HS-5 (cell line): ENCODE results near the gene DSC2.
"Not testable (repeated sequence)": the region's sequence is repeated elsewhere in the genome, so short reads cannot be mapped to it uniquely, and the experiment has no call there.

Experiments
- DNase-seq: peaks from one replicate; pipeline ENCODE4 v3.0.0-alpha.2; 2012; ENCODE audit warnings: low read depth

DSC2 gene

GRCh38 chr18:31102025-31102684, at the start of gene DSC2:
Gene DSC2 (minus strand): TSS chr18:31102421. CDS start chr18:31101971, 450 bp downstream.
- DNase-seq = no peak

- no peak for DNase-seq
Observed at GRCh38 chr18:31149351-31149750, 47.1 kb upstream of the DSC2 start.

- no peak for DNase-seq
Observed at GRCh38 chr18:31148600-31148999, 46.4 kb upstream of the DSC2 start.

DNA sequence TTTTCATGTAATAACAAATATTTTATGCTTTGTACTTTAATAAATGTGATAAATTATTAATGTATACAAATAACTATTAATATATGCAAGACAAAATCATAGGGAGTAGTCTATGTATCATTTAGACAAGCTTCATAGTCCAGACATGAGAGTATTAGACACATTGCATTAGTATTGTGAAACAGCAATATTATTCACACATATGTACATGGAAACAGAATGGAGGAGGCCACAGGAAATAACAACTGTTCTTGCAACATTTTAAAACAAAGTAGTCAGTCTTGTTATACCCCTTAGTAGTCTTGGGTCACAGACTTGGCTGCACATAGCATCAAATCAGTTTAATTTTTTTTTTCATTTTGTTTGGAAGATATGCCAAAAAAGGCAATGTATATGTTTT, 44.6 kb upstream of the DSC2 start:
- DNase-seq = no peak

DNA sequence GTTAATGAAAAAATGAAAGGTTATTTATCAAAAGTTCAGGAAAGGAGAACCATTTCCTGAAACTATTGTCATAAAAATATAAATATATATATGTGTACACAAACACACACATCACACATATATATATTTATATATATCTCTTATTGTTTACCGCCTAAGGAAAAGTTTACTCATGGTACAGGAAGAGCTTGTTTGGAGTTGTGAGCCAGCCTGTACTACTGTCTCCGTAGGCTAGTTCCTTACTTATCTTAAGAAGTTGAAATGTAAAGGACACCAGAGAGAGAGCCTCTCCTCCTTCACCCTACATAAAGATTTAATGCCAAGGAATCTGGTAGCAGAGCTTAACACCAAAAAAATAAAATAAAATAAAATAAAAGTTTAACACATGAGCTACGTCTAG, 40.8 kb upstream of the DSC2 start:
- DNase-seq = no peak

- no peak for DNase-seq
Observed at GRCh38 chr18:31138709-31139108, 36.5 kb upstream of the DSC2 start.

DNA sequence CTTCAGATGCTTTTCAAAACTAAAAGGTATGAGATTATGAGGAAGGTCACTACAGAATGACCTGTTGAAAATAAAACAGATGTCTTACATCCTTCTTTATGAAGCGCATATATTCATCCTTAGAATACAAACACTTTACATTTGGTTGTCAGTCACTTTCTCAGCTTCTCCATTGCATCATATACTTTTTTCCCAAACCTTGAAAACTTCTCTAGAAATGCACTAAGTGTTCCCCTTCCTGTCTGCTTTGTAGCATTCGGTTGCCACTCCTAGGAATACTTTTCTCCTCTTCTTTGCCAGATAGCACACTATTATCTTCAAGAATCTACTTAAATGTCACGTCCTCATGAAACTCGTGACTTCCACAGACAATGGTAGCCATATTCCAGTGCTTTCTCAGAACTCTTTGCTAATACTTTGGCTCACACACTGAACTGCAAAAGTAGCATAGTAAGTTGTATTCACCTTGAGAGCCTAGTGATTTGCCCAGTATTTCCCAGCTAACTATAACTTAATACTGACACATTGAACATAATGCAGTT, 32.8 kb upstream of the DSC2 start:
- DNase-seq = no peak

DNA sequence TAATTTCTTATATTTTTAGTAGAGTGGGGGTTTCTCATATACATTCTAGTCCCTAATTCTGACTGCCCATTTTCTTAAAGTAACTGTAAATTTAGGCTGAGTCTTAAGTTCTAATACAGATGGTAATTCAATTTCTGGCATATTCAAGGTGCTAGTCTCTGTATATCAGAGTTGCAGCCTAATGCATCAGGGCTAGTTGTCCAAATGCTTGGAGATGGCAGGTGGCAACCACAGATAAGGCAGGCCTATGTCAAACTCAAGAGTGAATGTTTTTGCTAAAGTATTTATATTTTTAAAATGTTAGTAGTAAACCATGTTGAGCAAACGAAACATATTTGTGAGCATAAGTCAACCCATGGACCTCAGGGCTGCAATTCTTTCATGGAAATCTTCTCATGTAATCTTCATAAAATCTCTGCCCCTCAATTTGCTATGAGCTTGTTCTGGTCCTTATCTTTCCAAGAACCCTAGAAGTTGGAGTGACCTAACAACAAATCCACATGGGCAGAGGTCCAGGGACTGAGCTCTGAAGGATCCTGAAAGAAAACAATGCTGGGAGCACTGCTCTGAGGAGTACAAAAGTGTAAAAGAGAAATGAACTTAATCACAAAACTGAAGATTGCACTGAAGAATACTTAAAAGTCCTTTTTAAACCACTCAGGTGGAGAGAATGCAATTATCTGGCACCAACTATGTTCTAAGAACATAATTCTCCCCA, 27.3 kb upstream of the DSC2 start:
- no peak for DNase-seq

DNA sequence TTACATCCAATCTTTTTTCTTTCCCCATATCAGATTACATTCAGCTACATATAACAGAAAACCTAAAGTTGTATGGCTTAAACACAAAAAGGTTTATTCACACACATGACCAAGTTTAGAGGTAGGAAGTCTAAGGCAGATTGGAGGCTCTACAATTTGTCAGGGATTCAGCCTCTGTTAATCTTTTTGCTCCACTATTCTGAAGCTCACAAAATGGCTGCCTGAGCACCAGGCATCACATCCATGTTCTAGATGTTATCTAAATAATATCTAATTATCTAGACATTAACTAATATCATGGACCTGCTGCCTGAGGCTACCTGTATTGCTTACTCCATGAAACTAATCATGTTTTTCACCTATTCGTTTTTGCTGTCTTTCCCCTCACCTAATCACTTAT, 23.7 kb upstream of the DSC2 start:
- DNase-seq = no peak

DNA sequence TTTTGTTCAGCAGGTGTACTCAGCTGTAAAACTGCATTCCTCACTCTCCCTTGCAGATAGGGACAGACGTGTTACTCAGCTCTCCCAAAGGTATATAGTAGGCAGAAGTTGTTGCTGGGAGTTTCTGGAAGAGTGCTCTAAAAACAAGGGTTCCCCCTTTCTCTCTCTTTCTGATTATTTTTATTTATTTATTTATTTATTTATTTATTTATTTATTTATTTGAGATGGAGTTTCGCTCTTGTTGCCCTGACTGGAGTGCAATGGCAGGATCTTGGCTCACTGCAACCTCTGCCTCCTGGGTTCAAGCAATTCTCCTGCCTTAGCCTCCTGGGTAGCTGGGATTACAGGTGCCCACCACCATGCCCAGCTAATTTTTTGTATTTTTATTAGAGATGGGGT, 20.9 kb upstream of the DSC2 start:
- DNase-seq = not testable (repeated sequence)

DNA sequence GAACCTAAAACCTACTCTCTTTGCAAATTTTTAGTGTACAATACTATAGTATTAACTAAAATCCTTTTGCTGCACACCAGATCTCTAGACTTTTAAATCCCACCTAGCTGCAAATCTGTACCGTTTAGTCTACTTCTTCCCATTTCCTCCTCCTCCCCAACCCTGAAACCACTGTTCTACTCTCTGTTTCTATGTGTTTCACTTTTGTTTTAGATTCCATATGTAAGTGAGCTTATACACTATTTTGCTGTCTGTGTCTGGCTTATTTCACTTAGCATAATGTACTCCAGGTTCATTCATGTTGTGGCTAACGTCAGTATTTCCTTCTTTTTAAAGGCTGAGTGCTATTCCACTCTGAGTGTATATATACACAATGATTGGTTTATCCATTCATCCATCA, 18.4 kb upstream of the DSC2 start:
- no peak for DNase-seq

- DNase-seq = no peak
Observed at GRCh38 chr18:31116853-31117595, 14.8 kb upstream of the DSC2 start.

- no peak for DNase-seq
Observed at GRCh38 chr18:31112804-31113203, 10.6 kb upstream of the DSC2 start.

DNA sequence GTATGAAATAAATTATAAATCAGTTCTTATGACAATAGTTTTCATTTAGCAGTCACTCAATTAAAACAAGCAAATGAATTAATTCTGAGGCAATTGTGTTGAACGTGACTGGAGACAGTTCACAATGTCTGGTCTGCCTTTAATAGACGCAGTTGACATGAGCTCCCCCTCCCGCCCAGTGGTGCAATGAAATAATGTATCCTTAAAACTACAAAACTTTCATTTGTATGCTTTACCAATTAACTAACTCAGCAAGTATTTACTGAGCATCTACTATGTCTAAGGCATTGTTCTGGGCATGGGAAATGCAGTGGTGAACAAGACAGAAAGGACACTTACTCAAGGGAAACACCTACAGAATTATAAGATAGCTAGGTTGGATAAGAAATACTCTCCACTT, 3.5 kb upstream of the DSC2 start:
- DNase-seq = no peak

DNA sequence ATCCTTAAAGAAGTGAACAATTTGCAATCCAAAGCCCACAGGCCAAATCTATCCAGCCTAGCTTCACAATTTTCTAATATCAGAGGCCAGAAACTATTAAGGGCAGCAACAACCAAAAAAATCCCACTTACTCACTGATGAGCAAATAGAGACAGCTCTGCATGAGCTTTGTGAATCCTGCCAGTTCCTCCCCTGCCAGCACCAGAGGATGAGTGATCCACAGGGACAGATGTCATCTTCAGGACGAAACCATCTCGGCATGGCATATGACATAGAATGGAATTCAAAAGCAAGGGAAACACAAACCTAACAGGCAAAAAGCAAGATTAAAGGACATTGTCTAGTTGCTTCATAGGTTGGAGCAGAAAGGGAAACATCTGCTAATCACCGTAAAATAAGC, 2.2 kb upstream of the DSC2 start:
- no peak for DNase-seq

DNA sequence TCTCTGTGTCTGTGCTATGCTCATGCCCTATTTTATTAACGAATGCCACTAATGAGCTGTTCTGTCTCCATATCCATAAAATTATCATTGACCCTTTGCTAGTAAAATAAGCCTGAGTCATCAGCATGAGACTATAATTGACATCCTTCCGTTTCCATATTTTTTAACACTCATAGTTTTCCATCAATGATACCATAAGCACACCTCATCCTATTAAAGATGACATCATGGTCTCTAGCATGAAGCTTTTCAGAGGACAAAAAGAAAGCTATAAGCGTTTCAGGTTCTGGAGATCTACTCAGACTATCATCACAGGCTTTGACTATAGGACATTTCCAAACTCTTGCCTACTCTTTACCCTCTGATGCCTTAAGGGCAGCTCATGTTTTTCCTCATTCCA, 1.2 kb upstream of the DSC2 start:
- no peak for DNase-seq

DNA sequence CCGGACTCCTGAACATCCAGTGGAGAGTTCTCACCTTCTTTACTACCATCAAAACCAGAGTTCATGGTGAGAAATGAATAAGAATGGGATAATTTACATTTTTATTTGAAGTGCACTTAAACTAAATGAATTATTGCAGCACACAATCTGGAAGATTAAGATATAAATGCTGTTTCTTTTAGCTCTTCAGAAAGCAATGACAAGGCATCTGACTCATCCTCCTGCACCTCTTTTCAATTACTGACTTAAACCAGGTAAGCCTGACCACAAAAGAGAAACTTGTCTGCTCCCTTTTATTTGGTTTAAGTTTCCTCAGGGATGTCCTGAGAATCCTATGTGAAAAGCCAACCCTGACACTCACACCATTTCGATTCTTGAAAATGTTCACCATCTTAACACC, 720 bp upstream of the DSC2 start:
- DNase-seq = no peak

GRCh38 chr18:31101183-31102024, 817 bp downstream of the DSC2 start:
- DNase-seq = no peak

- no peak for DNase-seq
Observed at GRCh38 chr18:31100436-31101182, 1.6 kb downstream of the DSC2 start.

DNA sequence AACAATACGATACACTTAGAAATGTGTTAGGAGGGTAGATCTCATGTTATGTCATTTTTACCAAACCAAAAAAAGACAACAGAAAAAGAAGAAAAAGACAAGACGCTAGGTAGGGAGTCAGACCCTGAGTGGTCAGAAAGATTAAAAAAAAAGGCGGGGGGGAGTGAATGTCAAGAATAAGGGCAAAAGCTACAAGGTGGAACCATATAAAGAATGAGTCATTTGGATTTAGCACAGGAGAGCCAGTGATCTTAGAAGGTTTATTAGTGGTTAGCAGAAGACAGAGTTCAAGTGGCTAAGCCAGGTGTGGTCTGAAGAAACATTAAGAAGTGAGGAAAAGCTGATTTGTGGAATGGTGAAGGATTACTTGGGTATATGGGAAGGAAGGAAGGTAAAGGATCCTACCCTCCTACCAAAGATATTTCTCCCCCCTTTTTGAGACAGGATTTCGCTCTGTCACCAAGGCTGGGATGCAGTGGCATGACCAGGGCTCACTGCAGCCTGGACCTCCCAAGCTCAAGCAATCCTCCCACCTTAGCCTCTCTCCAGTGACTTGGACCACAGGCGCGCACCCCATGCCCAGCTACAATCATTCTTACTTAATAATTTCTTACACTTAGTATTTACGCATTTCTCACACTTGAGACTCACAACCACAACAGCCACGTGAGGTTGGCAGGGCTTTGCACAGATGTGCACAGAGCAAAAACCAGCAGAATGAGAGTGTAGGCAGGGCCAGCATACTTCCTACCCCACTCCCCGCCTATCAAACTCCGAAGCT, 2.6 kb downstream of the DSC2 start:
- DNase-seq = no peak

DNA sequence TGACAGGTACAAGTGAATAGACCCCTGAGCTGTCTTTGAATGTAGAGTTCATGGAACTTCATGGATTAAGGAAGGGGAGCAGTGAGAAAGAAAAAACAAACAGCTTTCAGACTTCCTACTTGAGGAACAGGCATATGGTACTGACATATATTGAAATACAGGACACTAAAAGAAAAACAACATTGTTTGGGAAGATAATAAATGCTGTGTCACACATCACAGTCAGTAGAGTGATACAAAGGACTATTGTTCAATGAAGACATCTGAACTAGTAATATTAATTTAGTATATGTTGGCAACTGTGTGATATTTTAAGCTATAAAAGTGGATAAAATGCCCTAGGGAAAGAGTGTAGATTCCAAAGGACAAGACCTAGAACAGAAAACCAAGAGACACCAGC, 3.3 kb downstream of the DSC2 start:
- DNase-seq = no peak
